ENCODE results near the gene XIRP1. TPM values are rescaled to one million over a fixed set of nuclear protein-coding genes. Genes with fewer than 3 reads are reported as not detected.
"Not testable (repeated sequence)": the region's sequence is repeated elsewhere in the genome, so short reads cannot be mapped to it uniquely, and the experiment has no call there.

XIRP1 gene
- total RNA-seq, 1 experiment from 2014 or later = not detected

DNA sequence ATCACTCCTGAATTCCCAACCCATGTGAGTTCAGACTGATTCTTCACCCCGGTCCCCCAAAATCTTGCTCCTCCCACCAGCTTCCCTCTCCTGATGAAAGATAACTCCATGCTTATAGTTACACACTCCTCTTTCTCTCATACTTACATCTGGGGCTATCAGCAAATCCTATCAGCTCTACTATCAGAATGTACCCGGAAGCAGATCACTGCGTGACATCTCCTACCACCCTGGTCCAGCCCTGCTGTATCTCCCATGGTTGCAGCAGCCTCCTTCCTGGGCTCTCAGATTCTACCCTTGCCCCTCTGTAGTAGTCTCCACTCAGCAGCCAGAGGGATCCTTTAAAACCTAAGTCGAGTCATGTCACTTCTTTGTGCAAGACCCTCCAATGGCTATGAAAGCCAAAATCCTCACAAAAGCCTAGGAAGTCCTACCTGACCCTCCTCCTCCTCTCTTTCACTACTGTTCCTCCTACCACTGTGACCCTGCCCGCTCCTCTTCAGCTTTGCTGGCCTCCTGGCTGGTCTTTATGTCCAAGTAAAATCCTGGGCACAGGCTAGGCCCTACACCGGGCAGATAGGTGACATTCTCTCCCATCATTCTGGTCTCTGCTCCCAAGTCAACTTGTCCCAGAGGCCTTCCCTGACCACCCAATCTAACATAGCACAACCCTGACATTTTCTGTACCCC lies 16.2 kb downstream of the XIRP1 start:
- in situ Hi-C loops (cut with HindIII; ENCODE audit: low pct_unique_long_range_greater_than_20kb, low sequenced_read_pairs) = no loop called here
- no peak for DNase-seq (ENCODE audit: low read depth)

DNA sequence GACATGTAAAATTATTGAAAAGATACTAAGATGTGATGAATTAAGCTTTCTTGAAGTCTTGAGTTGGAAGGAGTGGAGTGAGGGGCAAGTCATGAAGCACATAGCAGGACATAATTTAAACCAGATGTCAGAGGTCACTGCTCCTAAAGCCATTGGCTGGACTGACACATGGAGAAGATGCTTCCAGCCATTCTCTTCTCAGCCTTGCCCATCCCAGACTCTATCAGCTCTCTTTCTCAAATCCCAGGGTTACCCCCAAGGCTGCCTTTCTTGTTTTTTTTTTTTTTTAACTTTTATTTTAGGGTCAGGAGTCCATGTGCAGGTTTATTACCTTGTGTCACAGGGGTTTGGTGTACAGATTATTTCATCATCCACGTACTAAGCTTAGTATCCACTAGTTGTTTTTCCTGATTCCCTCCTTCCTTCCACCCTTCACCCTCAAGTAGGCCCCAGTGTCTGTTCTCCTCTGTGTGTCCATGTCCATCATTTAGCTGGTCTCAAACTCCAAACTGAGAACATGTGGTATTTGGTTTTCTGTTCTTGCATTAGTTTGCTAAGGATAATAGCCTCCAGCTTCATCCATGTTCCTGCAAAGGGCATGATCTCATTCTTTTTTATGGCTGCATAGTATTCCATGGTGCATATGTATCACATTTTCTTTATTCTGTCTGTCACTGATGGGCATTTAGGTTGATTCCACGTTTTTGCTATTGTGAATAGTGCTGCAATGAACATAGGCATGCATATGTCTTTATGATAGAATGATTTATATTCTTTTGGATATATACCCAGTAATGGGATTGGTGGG lies 18.9 kb downstream of the XIRP1 start:
- DNase-seq (ENCODE audit: low read depth) = no peak
- in situ Hi-C loops (cut with HindIII; ENCODE audit: low pct_unique_long_range_greater_than_20kb, low sequenced_read_pairs) = no loop called here

DNA sequence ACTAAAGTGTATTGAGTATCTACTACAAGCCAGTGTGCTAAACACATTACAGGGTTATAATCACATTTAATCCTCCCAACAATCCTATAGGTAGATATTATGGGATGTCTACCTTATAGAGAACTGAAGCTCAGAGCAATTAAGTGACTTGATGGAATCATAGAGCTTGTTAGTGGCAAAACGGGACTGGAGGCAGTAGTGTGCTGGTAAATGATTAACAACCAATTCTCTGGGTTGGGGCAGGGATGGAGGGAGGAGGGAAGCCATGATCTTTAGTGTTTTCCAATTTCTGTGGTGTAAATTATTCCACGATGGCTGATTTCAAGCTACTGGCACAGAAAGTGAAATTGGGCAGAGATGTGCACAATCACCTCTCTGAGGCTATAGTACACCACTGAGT lies 20.5 kb downstream of the XIRP1 start:
- no peak for DNase-seq (ENCODE audit: low read depth)
- in situ Hi-C loops (cut with HindIII; ENCODE audit: low pct_unique_long_range_greater_than_20kb, low sequenced_read_pairs) = no loop called here

DNA sequence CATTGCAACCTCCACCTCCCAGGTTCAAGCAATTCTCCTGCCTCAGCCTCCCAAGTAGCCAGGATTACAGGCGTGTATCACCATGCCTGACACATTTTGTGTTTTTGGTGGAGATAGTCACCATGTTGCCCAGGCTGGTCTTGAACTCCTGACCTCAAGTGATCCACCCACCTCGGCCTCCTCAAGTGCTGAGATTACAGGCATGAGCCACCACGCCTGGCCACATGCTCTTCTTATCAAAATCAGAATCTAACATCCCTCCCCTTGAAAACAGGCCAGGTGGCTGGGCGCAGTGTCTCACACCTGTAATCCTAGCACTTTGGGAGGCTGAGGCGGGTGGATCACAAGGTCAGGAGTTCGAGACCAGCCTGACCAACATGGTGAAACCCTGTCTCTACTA lies 21.5 kb downstream of the XIRP1 start:
- in situ Hi-C loops (cut with HindIII; ENCODE audit: low pct_unique_long_range_greater_than_20kb, low sequenced_read_pairs); DNase-seq (ENCODE audit: low read depth): not testable (repeated sequence)

DNA sequence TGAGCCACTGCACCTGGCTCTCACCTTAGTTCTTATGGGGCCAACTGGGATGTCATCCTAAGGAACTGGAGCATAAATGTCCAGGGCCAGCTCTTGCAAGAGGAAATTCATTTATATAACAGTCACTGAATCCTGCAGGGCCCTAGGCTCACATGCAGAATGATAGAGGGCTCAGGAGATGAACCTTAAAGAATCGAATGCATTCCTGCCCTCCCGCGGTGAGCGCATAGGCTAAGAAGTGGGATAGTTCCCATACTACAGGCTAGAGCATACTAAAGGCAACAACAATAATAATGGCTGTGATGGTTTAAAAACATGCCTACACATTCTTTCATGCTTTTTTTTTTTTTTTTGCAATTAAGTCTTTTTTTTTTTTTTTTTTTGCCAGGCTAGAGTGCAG lies 21.9 kb downstream of the XIRP1 start:
- in situ Hi-C loops (cut with HindIII; ENCODE audit: low pct_unique_long_range_greater_than_20kb, low sequenced_read_pairs) = no loop called here
- DNase-seq (ENCODE audit: low read depth) = no peak

DNA sequence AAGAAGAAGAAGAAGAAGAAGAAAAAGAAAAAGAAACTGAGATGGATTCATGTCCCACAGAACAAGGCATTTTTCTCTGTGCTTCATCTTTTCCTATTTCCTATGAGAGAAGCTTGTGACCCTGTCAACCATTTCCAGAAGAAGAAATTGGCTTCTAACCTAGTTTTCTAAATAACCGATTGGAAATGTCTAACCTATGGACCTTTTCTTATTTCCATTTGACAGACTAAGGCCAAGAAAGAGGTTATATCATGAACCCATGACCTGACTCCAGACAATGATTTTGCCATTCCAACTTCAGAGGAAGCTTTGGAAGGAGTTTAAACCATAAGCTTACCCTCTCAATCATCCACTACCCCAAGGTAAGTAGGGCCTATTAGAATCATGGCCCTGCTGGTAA lies 22.7 kb downstream of the XIRP1 start:
- in situ Hi-C loops (cut with HindIII; ENCODE audit: low pct_unique_long_range_greater_than_20kb, low sequenced_read_pairs) = no loop called here
- DNase-seq (ENCODE audit: low read depth) = no peak

DNA sequence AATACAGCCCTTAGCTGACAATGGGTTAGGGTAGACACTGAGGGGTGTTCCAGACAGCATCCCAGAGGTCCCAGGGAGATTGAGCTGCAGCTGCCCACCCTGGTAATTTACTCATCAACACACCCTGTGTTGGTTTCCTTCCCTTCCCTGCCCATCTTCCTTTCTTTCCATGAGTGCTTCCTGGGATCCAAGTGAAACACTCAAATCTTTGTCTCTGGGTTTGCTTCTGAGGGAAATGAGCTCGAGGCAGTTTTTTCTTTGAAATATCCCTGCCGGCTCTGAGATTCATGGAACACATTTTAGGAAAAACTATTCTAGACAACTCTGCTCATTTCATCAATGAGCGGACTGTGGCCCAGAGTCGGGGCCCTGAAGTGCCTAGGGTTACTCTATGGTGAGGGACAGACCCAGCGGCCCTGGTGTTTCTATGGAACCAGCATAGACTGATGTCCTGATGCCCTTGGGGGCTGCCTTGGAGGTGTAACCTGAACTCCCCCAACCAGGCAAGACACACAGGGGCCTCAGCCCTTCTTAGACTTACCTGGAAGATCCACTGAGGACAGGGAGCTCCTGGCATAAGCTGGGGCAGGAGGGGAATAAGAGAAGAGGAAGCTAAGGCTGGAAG lies 24.1 kb downstream of the XIRP1 start:
- in situ Hi-C loops (cut with HindIII; ENCODE audit: low pct_unique_long_range_greater_than_20kb, low sequenced_read_pairs) = no loop called here
- DNase-seq (ENCODE audit: low read depth) = no peak

DNA sequence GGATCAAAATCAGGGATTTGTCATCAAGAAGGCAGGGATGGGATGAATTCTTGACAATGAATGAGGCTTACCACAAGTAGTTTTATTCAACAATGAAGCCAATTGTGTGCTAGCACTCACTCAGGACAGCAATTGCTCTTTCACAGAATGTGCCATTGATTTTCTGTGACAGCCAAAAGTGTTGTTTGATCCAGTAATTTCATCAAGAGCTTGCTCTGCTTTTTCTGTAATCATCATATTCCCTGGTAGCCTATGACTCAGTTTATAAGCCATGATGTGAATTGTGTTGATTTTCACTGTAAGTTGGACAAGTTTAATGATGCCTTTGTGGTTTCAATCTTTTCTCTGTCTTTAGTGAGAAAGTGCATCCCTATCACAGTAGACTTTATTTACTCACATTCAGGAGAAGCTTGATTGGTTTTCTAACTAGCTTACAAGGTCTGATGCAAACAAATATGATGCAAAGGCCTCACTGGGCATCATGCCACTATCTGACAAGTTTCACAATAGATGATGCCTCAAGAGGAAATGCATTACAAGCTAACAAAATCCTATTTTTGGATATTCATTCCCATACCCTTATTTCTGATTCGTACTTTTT lies 25.4 kb downstream of the XIRP1 start:
- DNase-seq (ENCODE audit: low read depth) = no peak
- in situ Hi-C loops (cut with HindIII; ENCODE audit: low pct_unique_long_range_greater_than_20kb, low sequenced_read_pairs) = no loop called here

DNA sequence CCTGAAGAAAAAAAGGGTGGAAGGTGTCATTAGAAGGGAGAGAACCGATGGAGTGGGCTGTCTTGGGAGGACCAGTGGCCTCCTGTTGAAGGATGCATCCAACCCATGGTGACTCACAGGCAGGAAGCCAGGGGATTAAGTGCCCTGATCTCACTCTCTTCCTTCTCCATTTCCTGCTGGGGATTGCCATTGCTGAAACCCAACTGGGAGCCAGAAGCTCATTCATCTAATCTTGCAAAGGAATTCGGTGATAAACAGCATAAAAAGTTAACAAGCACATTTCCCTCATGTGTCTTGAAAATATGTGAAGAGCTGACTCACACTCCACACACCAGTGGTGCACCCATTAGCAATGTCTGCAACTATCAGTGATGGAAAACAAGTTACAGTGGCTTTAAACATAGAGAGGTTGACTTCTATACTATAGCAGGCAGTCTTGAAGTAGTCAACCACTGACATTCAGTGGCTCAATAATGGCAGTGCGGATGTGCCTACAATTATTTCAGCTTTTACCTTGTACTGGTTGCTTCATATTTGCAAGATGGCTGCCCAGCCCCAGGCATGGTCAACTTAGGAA lies 26.2 kb downstream of the XIRP1 start:
- DNase-seq (ENCODE audit: low read depth) = peak; percentile 31
- in situ Hi-C loops (cut with HindIII; ENCODE audit: low pct_unique_long_range_greater_than_20kb, low sequenced_read_pairs) = no loop called here

DNA sequence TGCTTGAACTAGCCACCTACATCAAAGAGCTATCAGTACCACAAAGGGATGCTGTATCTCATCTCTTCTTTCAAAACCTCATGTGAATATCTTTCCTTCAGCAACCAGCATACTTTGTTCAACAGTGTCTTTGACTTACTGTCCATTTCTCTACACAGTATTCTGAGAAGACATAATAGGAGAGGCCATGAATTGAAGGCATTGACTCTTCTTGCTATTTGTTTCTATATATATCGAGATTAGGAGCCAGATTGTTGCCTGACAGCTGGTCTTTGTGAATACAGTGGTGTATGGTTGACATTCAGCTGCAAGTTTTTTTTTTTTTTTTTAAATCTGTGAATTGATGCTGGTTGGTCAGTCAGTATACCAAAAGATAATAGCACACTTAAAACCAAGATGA lies 26.9 kb downstream of the XIRP1 start:
- DNase-seq (ENCODE audit: low read depth) = no peak
- in situ Hi-C loops (cut with HindIII; ENCODE audit: low pct_unique_long_range_greater_than_20kb, low sequenced_read_pairs) = no loop called here

DNA sequence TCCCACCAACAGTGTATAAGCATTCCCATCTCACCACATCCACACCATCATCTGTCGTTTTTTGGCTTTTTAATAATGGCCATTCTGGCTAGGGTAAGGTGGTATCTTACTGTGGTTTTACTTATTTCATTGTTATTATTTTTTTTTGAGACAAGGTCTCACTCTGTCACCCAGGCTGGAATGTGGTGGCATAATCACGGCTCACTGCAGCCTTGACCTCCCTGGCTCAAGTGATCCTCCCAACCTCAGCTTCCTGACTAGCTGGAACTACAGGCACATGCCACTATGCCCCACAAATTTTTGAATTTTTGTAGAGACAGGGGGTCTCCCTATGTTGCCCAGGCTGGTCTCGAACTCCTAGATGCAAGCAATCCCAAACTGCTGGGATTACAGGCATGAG lies 28.0 kb downstream of the XIRP1 start:
- no peak for DNase-seq (ENCODE audit: low read depth)
- in situ Hi-C loops (cut with HindIII; ENCODE audit: low pct_unique_long_range_greater_than_20kb, low sequenced_read_pairs) = no loop called here

DNA sequence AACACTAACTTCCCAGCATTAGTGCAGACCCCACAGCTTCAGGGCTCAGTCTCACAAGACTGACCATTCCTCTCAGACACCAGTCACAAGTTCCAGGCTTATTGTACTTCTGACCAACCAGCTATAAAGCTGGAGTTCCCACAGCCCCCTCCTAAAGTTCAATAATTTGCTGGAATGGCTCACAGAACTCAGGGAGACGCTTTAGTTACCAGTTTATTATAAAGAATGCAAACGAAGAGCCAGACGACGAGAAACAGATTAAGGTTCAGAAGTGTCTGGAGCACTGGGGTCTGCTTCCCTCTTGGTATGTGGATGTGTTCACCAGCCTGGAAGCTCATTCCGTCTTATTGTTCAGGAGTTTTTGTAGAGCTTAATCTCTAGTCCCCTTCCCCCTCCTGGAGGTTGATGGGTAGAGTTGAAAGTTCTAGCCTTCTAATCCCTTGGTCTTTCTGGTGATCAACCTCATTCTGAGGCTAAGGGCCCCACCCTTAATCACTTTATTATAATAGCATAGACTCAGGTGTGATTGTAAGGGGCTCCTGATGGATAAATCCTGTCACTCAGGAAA lies 34.2 kb downstream of the XIRP1 start:
- in situ Hi-C loops (cut with HindIII; ENCODE audit: low pct_unique_long_range_greater_than_20kb, low sequenced_read_pairs) = no loop called here
- no peak for DNase-seq (ENCODE audit: low read depth)

DNA sequence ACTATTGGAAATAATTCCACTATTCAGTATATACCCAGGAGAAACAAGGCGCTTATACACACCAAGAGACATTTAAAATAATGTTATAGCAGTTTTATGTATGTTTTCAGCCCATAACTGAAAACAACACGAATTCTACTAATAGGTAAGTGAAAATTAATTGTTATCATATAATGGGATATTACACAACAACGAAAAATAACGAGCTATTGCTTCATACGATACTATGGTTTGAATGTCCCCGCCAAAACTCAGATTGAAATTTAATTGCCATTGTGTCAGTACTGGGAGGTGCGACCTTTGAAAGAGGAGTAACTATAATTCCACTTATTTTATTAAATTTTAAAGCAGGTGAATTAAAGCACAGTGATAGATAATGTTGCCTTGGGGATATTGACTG lies 35.0 kb downstream of the XIRP1 start:
- in situ Hi-C loops (cut with HindIII; ENCODE audit: low pct_unique_long_range_greater_than_20kb, low sequenced_read_pairs) = no loop called here
- DNase-seq (ENCODE audit: low read depth) = no peak

DNA sequence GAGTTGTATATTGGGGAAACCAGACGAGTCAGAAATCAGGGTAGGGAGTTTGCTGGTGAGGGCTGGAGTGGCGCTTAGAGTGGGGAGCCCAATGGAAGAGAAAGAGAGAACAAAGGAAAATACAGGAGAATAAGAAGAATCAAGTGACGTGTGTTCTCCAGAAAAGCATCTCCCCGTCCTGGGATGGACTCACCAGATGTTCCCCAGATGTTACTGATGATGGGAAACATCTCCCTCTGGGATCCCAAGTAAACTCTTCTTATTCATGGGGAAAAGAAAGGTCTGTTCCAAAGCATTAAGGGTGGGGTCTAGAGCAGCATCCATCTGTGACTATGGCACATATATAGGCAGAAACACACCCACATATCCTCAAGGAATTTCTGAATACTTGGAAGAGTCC lies 36.0 kb downstream of the XIRP1 start:
- in situ Hi-C loops (cut with HindIII; ENCODE audit: low pct_unique_long_range_greater_than_20kb, low sequenced_read_pairs) = no loop called here
- no peak for DNase-seq (ENCODE audit: low read depth)

DNA sequence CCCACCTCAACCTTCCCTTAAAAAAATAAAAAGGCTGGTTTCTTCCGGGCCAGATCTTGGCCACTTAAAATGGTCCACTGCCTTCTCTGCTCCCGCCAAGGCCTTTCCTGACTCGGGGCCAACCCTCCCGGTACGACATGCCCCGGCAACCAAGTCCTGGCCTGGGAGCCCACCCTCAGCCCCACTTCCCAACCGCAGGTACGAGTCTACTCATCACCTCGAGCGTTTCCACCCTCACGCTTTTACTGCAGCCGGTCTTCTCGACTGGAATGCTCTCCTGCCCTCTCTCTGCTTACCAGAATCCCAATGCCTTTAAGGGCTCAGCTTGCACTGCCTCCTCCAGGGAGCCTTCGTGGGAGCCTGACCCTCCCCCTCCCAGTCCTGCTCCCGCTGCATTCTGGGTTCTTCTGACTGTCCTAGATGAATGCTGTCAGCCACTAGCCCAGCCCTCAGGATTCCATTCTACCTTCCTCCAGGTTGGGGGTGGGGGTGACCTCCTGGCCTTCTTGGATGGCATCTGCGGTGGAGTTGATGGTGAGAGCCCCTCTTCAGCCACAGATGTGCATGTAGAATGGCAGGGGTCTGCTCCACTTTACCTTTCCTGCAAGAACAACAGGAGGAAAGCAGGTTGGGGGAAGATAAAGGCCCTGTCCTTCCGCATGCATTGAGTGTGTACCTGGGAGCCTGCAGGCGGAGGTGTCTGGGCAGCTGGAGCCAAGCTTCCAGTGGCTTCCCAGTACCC lies 37.9 kb downstream of the XIRP1 start:
- in situ Hi-C loops (cut with HindIII; ENCODE audit: low pct_unique_long_range_greater_than_20kb, low sequenced_read_pairs) = no loop called here
- DNase-seq (ENCODE audit: low read depth) = peak; percentile 37

DNA sequence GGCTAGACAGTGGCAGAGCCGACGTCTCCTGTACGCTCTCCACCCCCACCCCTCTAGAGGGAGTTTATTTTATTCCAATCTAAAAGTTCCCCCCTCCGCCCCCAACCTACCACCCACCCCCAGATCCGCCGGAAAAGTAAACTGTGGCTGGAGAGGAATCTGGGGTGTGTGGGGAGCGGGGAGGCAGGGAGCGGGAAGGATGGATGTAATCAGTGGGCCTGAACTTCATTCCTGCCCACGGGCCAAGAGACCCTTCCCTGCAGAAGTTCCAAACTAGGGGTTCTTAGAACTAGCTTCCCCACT lies 38.5 kb downstream of the XIRP1 start:
- in situ Hi-C loops (cut with HindIII; ENCODE audit: low pct_unique_long_range_greater_than_20kb, low sequenced_read_pairs) = no loop called here
- DNase-seq (ENCODE audit: low read depth) = no peak

DNA sequence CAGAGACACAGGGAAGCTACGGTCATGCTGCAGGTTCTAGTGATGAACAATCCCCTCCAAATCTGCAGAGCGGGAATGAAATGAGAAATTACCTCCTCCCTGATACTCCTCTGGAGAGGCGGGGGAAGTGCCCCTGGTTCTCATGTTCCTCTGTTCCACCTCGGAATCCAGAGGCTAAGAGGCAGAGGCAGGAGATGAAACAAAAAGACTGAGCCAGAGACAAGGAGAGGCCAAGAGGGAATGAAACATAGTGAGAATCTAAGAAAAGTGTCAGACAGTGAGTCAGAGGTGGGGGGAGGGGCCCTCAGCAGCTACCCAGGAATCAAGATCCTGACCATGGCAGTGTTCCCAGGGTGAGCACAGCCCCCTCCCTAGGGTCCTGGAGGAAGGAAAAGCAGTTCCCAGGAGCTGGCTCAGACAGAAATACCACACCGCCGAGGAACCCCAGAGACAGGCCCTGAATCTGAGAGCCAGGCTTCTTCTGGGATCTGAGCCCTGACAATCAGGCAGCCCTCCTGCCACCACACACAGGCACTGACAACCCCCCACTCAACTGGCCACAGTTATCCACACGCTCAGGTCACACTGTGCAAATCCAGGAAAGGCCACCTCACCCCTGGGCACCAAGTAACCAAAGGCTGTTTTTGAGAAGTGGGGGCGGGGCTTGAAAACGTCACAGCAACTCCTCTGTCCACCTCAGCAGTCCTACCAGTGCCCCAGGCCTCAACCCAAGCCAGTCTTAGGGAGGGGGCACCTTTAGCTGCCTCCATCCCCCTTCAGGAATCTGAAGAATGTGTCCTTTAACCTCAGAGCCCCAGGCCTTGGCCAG lies 41.4 kb downstream of the XIRP1 start:
- DNase-seq (ENCODE audit: low read depth) = peak; percentile 90
- in situ Hi-C loops (cut with HindIII; ENCODE audit: low pct_unique_long_range_greater_than_20kb, low sequenced_read_pairs) = no loop called here

Data from Caki2 (cell line).